H1 (cell line): ENCODE measurements around the gene SMARCA4. TPM values are rescaled to one million over a fixed set of nuclear protein-coding genes. Genes with fewer than 3 reads are reported as not detected.

Experiments
- ASH2L ChIP-seq: fragments of 200-600, 300-600 bp; sonication (generic); IDR thresholded peaks from one replicate; pipeline ENCODE4 v1.7.1; 2017; ENCODE audit warnings: low read length
- ATF3 ChIP-seq: IDR thresholded peaks from 2 replicates; pipeline ENCODE4 v1.6.1; 2011; ENCODE audit warnings: low read depth, mild to moderate bottlenecking, low read length; ENCODE audit not compliant: insufficient read depth
- BACH1 ChIP-seq: IDR thresholded peaks from 2 replicates; pipeline ENCODE4 v1.6.1; 2012; ENCODE audit warnings: low read length, improper control_type of control experiment
- E2F6 ChIP-seq: IDR thresholded peaks from 2 replicates; pipeline ENCODE4 v1.6.1; 2012; ENCODE audit warnings: inconsistent platforms
- JUND ChIP-seq: IDR thresholded peaks from 2 replicates; pipeline ENCODE4 v1.6.1; 2011; ENCODE audit warnings: mild to moderate bottlenecking, improper control_type of control experiment, low read length
- KDM5A ChIP-seq: fragments of 200-600 bp; IDR thresholded peaks from 2 replicates; pipeline ENCODE4 v1.7.1; 2012; ENCODE audit warnings: mild to moderate bottlenecking, low read length, inconsistent platforms, mixed read lengths
- POLR2A ChIP-seq, 2 experiments: IDR thresholded peaks; 1 replicate in 1 of 2; 2 replicates in 1 of 2; pipeline ENCODE4 v1.6.1; 2011; ENCODE audit warnings: low read depth in 2 of 2, low read length in 2 of 2, mild to moderate bottlenecking in 2 of 2; ENCODE audit errors: control extremely low read depth in 1 of 2
- SP1 ChIP-seq: IDR thresholded peaks from 2 replicates; pipeline ENCODE4 v1.6.1; 2011; ENCODE audit warnings: low read depth, low read length
- TAF1 ChIP-seq: IDR thresholded peaks from 2 replicates; pipeline ENCODE4 v1.6.1; 2011; ENCODE audit warnings: mild to moderate bottlenecking, low read depth, low read length
- TCF12 ChIP-seq: IDR thresholded peaks from 2 replicates; pipeline ENCODE4 v1.6.1; 2011; ENCODE audit warnings: low read depth, mild to moderate bottlenecking, low read length
- YY1 ChIP-seq: IDR thresholded peaks from 2 replicates; pipeline ENCODE4 v1.6.1; 2011; ENCODE audit warnings: low read depth, mild to moderate bottlenecking, low read length
- polyA plus RNA-seq, 7 experiments: library from polyadenylated mRNA; depleted of rRNA in 3 of 7; stranded (reverse) in 5 of 7; unstranded in 2 of 7; fragments of >200 nt in 5 of 7; fragments of 200-250 nt in 2 of 7; gene quantifications; 1 replicate in 5 of 7; 2 replicates in 1 of 7; 4 replicates in 1 of 7; pipeline versions ENCODE4 v1.2.1 to v1.2.3, GENCODE V29; 2011 to 2013; ENCODE audit warnings: missing spikeins in 2 of 7, mixed read lengths in 2 of 7
- total RNA-seq: library from RNA; stranded (reverse); fragmentation: NEBNext Ultra II Directional; extraction: Animal tissue kit (Norgen Biotek cat#: 25700); gene quantifications from 2 replicates; pipeline ENCODE4 v1.2.1, GENCODE V29; 2021

Gene SMARCA4
- total and polyA plus RNA-seq, 2 of the 8 experiments (the other 6 are each of a cell fraction or from before 2014, with no cell fraction given) = 86.4 to 263 TPM

GRCh38 chr19:10927730-10928562, 32.9 kb upstream of the SMARCA4 start (continued):
- TF ChIP-seq POLR2A (IDR thresholded peaks at IDR 0.05; ENCODE audit: control extremely low read depth in 1 of 2, low read depth in 2 of 2, low read length in 2 of 2) (no peak), E2F6 (no peak), BACH1 (no peak), ATF3 (no peak), JUND (no peak), SP1 (no peak), ASH2L (no peak), KDM5A (no peak), TCF12 (no peak), YY1 (no peak), TAF1 (no peak)
- TF ChIP-seq, all 59 proteins: peak for 0
